Measurements from ENCODE around the gene ZMAT5.
A peak's percentile ranks its signal among the peaks of the same experiment; 100 is the strongest.

ZMAT5 gene

GRCh38 chr22:29704528-29705285 lies 62.1 kb downstream of the ZMAT5 start:
- no peak for DNase-seq

GRCh38 chr22:29703569-29704195 lies 63.1 kb downstream of the ZMAT5 start:
- DNase-seq, result no peak

GRCh38 chr22:29702931-29703501 lies 63.8 kb downstream of the ZMAT5 start:
- DNase-seq, result no peak

- no peak for DNase-seq
These were observed 64.5 kb downstream of the ZMAT5 start for GRCh38 chr22:29702000-29702930.

GRCh38 chr22:29701155-29701999 lies 65.4 kb downstream of the ZMAT5 start:
- DNase-seq, result peak; percentile 17

GRCh38 chr22:29700900-29701154 lies 66.0 kb downstream of the ZMAT5 start:
- DNase-seq, result no peak

GRCh38 chr22:29700206-29700899 lies 66.5 kb downstream of the ZMAT5 start:
- no peak for DNase-seq

- no peak for DNase-seq
These were observed 68.8 kb downstream of the ZMAT5 start for GRCh38 chr22:29697853-29698598.

GRCh38 chr22:29695129-29695926 lies 71.5 kb downstream of the ZMAT5 start:
- DNase-seq, result no peak

- DNase-seq, result no peak
These were observed 73.1 kb downstream of the ZMAT5 start for GRCh38 chr22:29693671-29694070.

GRCh38 chr22:29693161-29693560 lies 73.6 kb downstream of the ZMAT5 start:
- no peak for DNase-seq

- no peak for DNase-seq
These were observed 74.5 kb downstream of the ZMAT5 start for GRCh38 chr22:29692327-29692640.

GRCh38 chr22:29691636-29692326 lies 75.0 kb downstream of the ZMAT5 start:
- no peak for DNase-seq

GRCh38 chr22:29690476-29690875 lies 76.3 kb downstream of the ZMAT5 start:
- DNase-seq, result no peak

GRCh38 chr22:29689880-29690213 lies 77.0 kb downstream of the ZMAT5 start:
- DNase-seq, result peak; percentile 20

- no peak for DNase-seq
These were observed 77.5 kb downstream of the ZMAT5 start for GRCh38 chr22:29689206-29689879.

- no peak for DNase-seq
These were observed 82.6 kb downstream of the ZMAT5 start for GRCh38 chr22:29684244-29684643.

- no peak for DNase-seq
These were observed 83.3 kb downstream of the ZMAT5 start for GRCh38 chr22:29683536-29683935.
